Astrocyte (in vitro differentiated cells and primary cell): Measurements from ENCODE around the gene PI4KB. TPM values are rescaled to one million over a fixed set of nuclear protein-coding genes. Genes with fewer than 3 reads are reported as not detected.

Experiments
- DNase-seq: peaks from one replicate; pipeline ENCODE4 v3.0.0-alpha.2; 2010; ENCODE audit warnings: low read depth
- FAIRE-seq: peaks from 2 replicates; lab custom pipeline; 2011; peaks lifted over from hg19 to GRCh38; lab: Jason Lieb, UNC
- H2AFZ ChIP-seq: 2 replicates; pipeline ENCODE4 v1.6.0; 2012; ENCODE audit warnings: low read depth, low read length, inconsistent platforms
- H3K27ac ChIP-seq: 2 replicates; pipeline ENCODE4 v1.5.1; 2011; ENCODE audit warnings: low read depth, low read length, inconsistent platforms
- H3K27me3 ChIP-seq: 2 replicates; pipeline ENCODE4 v1.6.0; 2011; ENCODE audit warnings: low read length, inconsistent platforms; ENCODE audit not compliant: insufficient read depth
- H3K36me3 ChIP-seq: 2 replicates; pipeline ENCODE4 v1.5.1; 2011; ENCODE audit warnings: low read length, inconsistent platforms; ENCODE audit not compliant: insufficient read depth
- H3K4me1 ChIP-seq: 2 replicates; pipeline ENCODE4 v1.5.1; 2011; ENCODE audit warnings: low read length, inconsistent platforms; ENCODE audit not compliant: insufficient read depth
- H3K4me2 ChIP-seq: 2 replicates; pipeline ENCODE4 v1.6.0; 2012; ENCODE audit warnings: low read length, inconsistent platforms
- H3K4me3 ChIP-seq: 2 replicates; pipeline ENCODE4 v1.5.1; 2011; ENCODE audit warnings: low read depth, mild to moderate bottlenecking, low read length, inconsistent platforms; ENCODE audit not compliant: insufficient read depth
- H3K79me2 ChIP-seq: 2 replicates; pipeline ENCODE4 v1.6.0; 2012; ENCODE audit warnings: mild to moderate bottlenecking, low read length, inconsistent platforms; ENCODE audit not compliant: insufficient read depth
- H3K9ac ChIP-seq: 2 replicates; pipeline ENCODE4 v1.6.0; 2012; ENCODE audit warnings: mild to moderate bottlenecking, low read length, inconsistent platforms
- H3K9me3 ChIP-seq: 2 replicates; pipeline ENCODE4 v1.5.1; 2012; ENCODE audit warnings: low read depth, mild to moderate bottlenecking, low read length, inconsistent platforms; ENCODE audit not compliant: insufficient read depth
- H4K20me1 ChIP-seq: 2 replicates; pipeline ENCODE4 v1.6.0; 2012; ENCODE audit warnings: low read length, inconsistent platforms; ENCODE audit not compliant: insufficient read depth
- H3K27ac Mint-ChIP-seq: one replicate; pipeline ENCODE4 v1.8.0; 2021; ENCODE audit warnings: mild to moderate bottlenecking, mixed read lengths; ENCODE audit not compliant: unreplicated experiment
- H3K27me3 Mint-ChIP-seq: one replicate; pipeline ENCODE4 v1.8.0; 2021; ENCODE audit warnings: low read depth, mixed read lengths; ENCODE audit not compliant: unreplicated experiment
- H3K36me3 Mint-ChIP-seq: one replicate; pipeline ENCODE4 v1.8.0; 2021; ENCODE audit warnings: low read depth, mixed read lengths; ENCODE audit not compliant: unreplicated experiment
- H3K4me1 Mint-ChIP-seq: one replicate; pipeline ENCODE4 v1.8.0; 2021; ENCODE audit warnings: low read depth, mixed read lengths; ENCODE audit not compliant: unreplicated experiment
- H3K4me3 Mint-ChIP-seq: one replicate; pipeline ENCODE4 v1.8.0; 2021; ENCODE audit warnings: mild to moderate bottlenecking, moderate library complexity, mixed read lengths; ENCODE audit not compliant: unreplicated experiment
- H3K9me3 Mint-ChIP-seq: one replicate; pipeline ENCODE4 v1.8.0; 2021; ENCODE audit warnings: mild to moderate bottlenecking, mixed read lengths; ENCODE audit not compliant: unreplicated experiment
- CTCF ChIP-seq: IDR thresholded peaks from 2 replicates; pipeline ENCODE4 v1.5.1; 2011; ENCODE audit warnings: low read depth, mild to moderate bottlenecking, inconsistent platforms, low read length, moderate library complexity; ENCODE audit not compliant: insufficient read depth
- EZH2 ChIP-seq: IDR thresholded peaks from 2 replicates; pipeline ENCODE4 v1.6.1; 2012; ENCODE audit warnings: mild to moderate bottlenecking, low read length, inconsistent platforms; ENCODE audit not compliant: insufficient read depth
- total RNA-seq: library from RNA; stranded (reverse); gene quantifications from 2 replicates; pipeline ENCODE4 v1.2.1, GENCODE V29; 2021

The PI4KB gene
- total RNA-seq, 1 donor from 2014 or later, result 67.8 TPM

- Histone ChIP-seq H3K9ac (peak overlapping the region; percentile 38), H3K27me3 (no peaks in the 10 kb centered on the region), H3K27ac (peak overlapping the region; percentile 43)
Measured at GRCh38 chr1:151314137-151314875, 12.9 kb downstream of the PI4KB start.

GRCh38 chr1:151313501-151313900 is 13.7 kb downstream of the PI4KB start:
- peaks cover 32% of the 10 kb centered on the region for H3K36me3 Mint-ChIP-seq
- H3K4me1 ChIP-seq, result peaks cover 56% of the 10 kb centered on the region
- peak overlapping the region; percentile 100 for H3K27ac Mint-ChIP-seq
- peak overlapping the region; percentile 38 for H3K9ac ChIP-seq
- no peak for TF ChIP-seq EZH2
- no peak for TF ChIP-seq CTCF
- H3K9me3 Mint-ChIP-seq, result no peaks in the 10 kb centered on the region
- peaks cover 38% of the 10 kb centered on the region for H4K20me1 ChIP-seq
- peaks cover 60% of the 10 kb centered on the region for H3K4me1 Mint-ChIP-seq
- FAIRE-seq (no peak), DNase-seq (no peak)
- H3K4me3 ChIP-seq, result no peak overlapping the region
- peak overlapping the region; percentile 70 for H3K4me2 ChIP-seq
- peak overlapping the region; percentile 43 for H3K27ac ChIP-seq
- peak overlapping the region; percentile 40 for H3K4me3 Mint-ChIP-seq
- H2AFZ ChIP-seq, result no peak overlapping the region
- no peaks in the 10 kb centered on the region for H3K27me3 ChIP-seq
- no peaks in the 10 kb centered on the region for H3K9me3 ChIP-seq
- H3K79me2 ChIP-seq, result peaks cover 57% of the 10 kb centered on the region
- no peaks in the 10 kb centered on the region for H3K27me3 Mint-ChIP-seq
- H3K36me3 ChIP-seq, result peaks cover 22% of the 10 kb centered on the region

More at GRCh38 chr1:151314137-151314875, 12.9 kb downstream of the PI4KB start:
- Histone ChIP-seq H3K9me3 (no peaks in the 10 kb centered on the region), H2AFZ (no peak overlapping the region), H3K4me3 (no peak overlapping the region), H3K4me1 (peaks cover 54% of the 10 kb centered on the region), H3K36me3 (peaks cover 19% of the 10 kb centered on the region), H3K79me2 (peaks cover 57% of the 10 kb centered on the region), H4K20me1 (peaks cover 38% of the 10 kb centered on the region), H3K4me2 (peak overlapping the region; percentile 70)
- peak; percentile 85 for DNase-seq
- no peak for FAIRE-seq
- H3K4me3 Mint-ChIP-seq, result no peak overlapping the region
- no peak for TF ChIP-seq CTCF
- no peak for TF ChIP-seq EZH2
- H3K9me3 Mint-ChIP-seq, result no peaks in the 10 kb centered on the region
- H3K4me1 Mint-ChIP-seq, result peaks cover 53% of the 10 kb centered on the region
- H3K27me3 Mint-ChIP-seq, result no peaks in the 10 kb centered on the region
- H3K36me3 Mint-ChIP-seq, result peaks cover 36% of the 10 kb centered on the region
- H3K27ac Mint-ChIP-seq, result peak overlapping the region; percentile 100

GRCh38 chr1:151312826-151313225 is 14.4 kb downstream of the PI4KB start:
- Histone ChIP-seq H3K9ac (no peak overlapping the region), H3K79me2 (peaks cover 64% of the 10 kb centered on the region), H3K4me1 (peaks cover 56% of the 10 kb centered on the region), H4K20me1 (peaks cover 44% of the 10 kb centered on the region), H2AFZ (no peak overlapping the region), H3K9me3 (no peaks in the 10 kb centered on the region), H3K36me3 (peaks cover 28% of the 10 kb centered on the region), H3K27ac (peak overlapping the region; percentile 92), H3K27me3 (no peaks in the 10 kb centered on the region), H3K4me3 (no peak overlapping the region), H3K4me2 (peak overlapping the region; percentile 70)
- H3K9me3 Mint-ChIP-seq, result no peaks in the 10 kb centered on the region
- peaks cover 63% of the 10 kb centered on the region for H3K4me1 Mint-ChIP-seq
- H3K27me3 Mint-ChIP-seq, result no peaks in the 10 kb centered on the region
- FAIRE-seq (no peak), DNase-seq (no peak)
- no peak for TF ChIP-seq EZH2
- TF ChIP-seq CTCF, result no peak
- peak overlapping the region; percentile 73 for H3K4me3 Mint-ChIP-seq
- H3K27ac Mint-ChIP-seq, result peak overlapping the region; percentile 100
- H3K36me3 Mint-ChIP-seq, result peaks cover 32% of the 10 kb centered on the region
